ENCODE data around the gene EEPD1. TPM values are rescaled to one million over a fixed set of nuclear protein-coding genes. Genes with fewer than 3 reads are reported as not detected.
"Not testable (repeated sequence)": the region's sequence is repeated elsewhere in the genome, so short reads cannot be mapped to it uniquely, and the experiment has no call there.

Gene EEPD1
- total RNA-seq, 1 experiment from 2014 or later = 0.70 TPM

GRCh38 chr7:36147361-36147760 is 5.7 kb upstream of the EEPD1 start:
- intact Hi-C loops (cut with micrococcal nuclease) = no loop called here
- H3K4me1 Mint-ChIP-seq (ENCODE audit: insufficient read depth, unreplicated experiment) = no peaks in the 10 kb centered on the region
- no peaks in the 10 kb centered on the region for H3K36me3 Mint-ChIP-seq (ENCODE audit: insufficient read depth, unreplicated experiment)
- ChIA-PET CTCF (interaction anchor here (0.6 to 1.2 kb wide), 3 partner anchors 17 to 170 kb away, joined by 3 read pairs; no protein-coding TSS in a partner anchor), POLR2A (no interaction called here)
- no peak overlapping the region for H3K4me3 Mint-ChIP-seq (ENCODE audit: unreplicated experiment)
- no peak for DNase-seq (ENCODE audit: unreplicated experiment)
- H3K9me3 Mint-ChIP-seq (ENCODE audit: unreplicated experiment) = peaks cover 7% of the 10 kb centered on the region
- no TSS peak for BruUV-seq (replicated peaks)
- H3K27ac Mint-ChIP-seq (ENCODE audit: low read depth, unreplicated experiment) = no peak overlapping the region
- no peaks in the 10 kb centered on the region for H3K27me3 Mint-ChIP-seq (ENCODE audit: insufficient read depth, unreplicated experiment)
- no peak for TF ChIP-seq CTCF (IDR thresholded peaks at IDR 0.05; ENCODE audit: unreplicated experiment)

GRCh38 chr7:36148422-36149065 is 4.5 kb upstream of the EEPD1 start:
- CTCF ChIA-PET = interaction anchor here (0.7 to 1.8 kb wide), 5 partner anchors 20 to 164 kb away, joined by 3 to 5 read pairs (median 3); no protein-coding TSS in a partner anchor
- Mint-ChIP-seq H3K27me3 (ENCODE audit: insufficient read depth, unreplicated experiment) (no peaks in the 10 kb centered on the region), H3K36me3 (ENCODE audit: insufficient read depth, unreplicated experiment) (no peaks in the 10 kb centered on the region), H3K27ac (ENCODE audit: low read depth, unreplicated experiment) (no peak overlapping the region), H3K4me3 (ENCODE audit: unreplicated experiment) (no peak overlapping the region), H3K4me1 (ENCODE audit: insufficient read depth, unreplicated experiment) (no peaks in the 10 kb centered on the region), H3K9me3 (ENCODE audit: unreplicated experiment) (peaks cover 7% of the 10 kb centered on the region)
- BruUV-seq (replicated peaks) = no TSS peak
- no peak for TF ChIP-seq CTCF (IDR thresholded peaks at IDR 0.05; ENCODE audit: unreplicated experiment)
- POLR2A ChIA-PET = interaction anchor here (1.0 kb wide), 1 partner anchor 20 kb away, joined by 3 read pairs; no protein-coding TSS in a partner anchor
- intact Hi-C loops (cut with micrococcal nuclease) = no loop called here
- DNase-seq (ENCODE audit: unreplicated experiment) = no peak

- H3K4me1 Mint-ChIP-seq (ENCODE audit: insufficient read depth, unreplicated experiment); DNase-seq (ENCODE audit: unreplicated experiment); H3K27me3 Mint-ChIP-seq (ENCODE audit: insufficient read depth, unreplicated experiment); H3K27ac Mint-ChIP-seq (ENCODE audit: low read depth, unreplicated experiment); H3K36me3 Mint-ChIP-seq (ENCODE audit: insufficient read depth, unreplicated experiment); H3K4me3 Mint-ChIP-seq (ENCODE audit: unreplicated experiment); H3K9me3 Mint-ChIP-seq (ENCODE audit: unreplicated experiment); BruUV-seq (replicated peaks); intact Hi-C loops (cut with micrococcal nuclease); POLR2A ChIA-PET: not testable (repeated sequence)
- CTCF ChIA-PET = interaction anchor here (0.8 to 1.8 kb wide), 3 partner anchors 20 to 164 kb away, joined by 3 to 5 read pairs (median 4); no protein-coding TSS in a partner anchor
Observed at GRCh38 chr7:36149240-36149639, 3.8 kb upstream of the EEPD1 start.

- intact Hi-C loops (cut with micrococcal nuclease) = loop anchor here (5.0 to 10.0 kb wide), 2 partner anchors 125 to 163 kb away; no protein-coding TSS in a partner anchor
- TF ChIP-seq CTCF (IDR thresholded peaks at IDR 0.05; ENCODE audit: unreplicated experiment) = no peak
- H3K9me3 Mint-ChIP-seq (ENCODE audit: unreplicated experiment) = peaks cover 7% of the 10 kb centered on the region
- no TSS peak for BruUV-seq (replicated peaks)
- H3K27ac Mint-ChIP-seq (ENCODE audit: low read depth, unreplicated experiment) = no peak overlapping the region
- H3K36me3 Mint-ChIP-seq (ENCODE audit: insufficient read depth, unreplicated experiment) = no peaks in the 10 kb centered on the region
- H3K27me3 Mint-ChIP-seq (ENCODE audit: insufficient read depth, unreplicated experiment) = no peaks in the 10 kb centered on the region
- H3K4me3 Mint-ChIP-seq (ENCODE audit: unreplicated experiment) = no peak overlapping the region
- POLR2A ChIA-PET = no interaction called here
- CTCF ChIA-PET = interaction anchor here (1.8 kb wide), 1 partner anchor 164 kb away, joined by 5 read pairs; no protein-coding TSS in a partner anchor
- DNase-seq (ENCODE audit: unreplicated experiment) = no peak
- H3K4me1 Mint-ChIP-seq (ENCODE audit: insufficient read depth, unreplicated experiment) = no peaks in the 10 kb centered on the region
Observed at GRCh38 chr7:36149694-36150452, 3.2 kb upstream of the EEPD1 start.

Measured in MCF 10A (cell line).